Keratinocyte (primary cell): ENCODE results near the gene DPH7.

Experiments
- CTCF ChIP-seq, 3 experiments: IDR thresholded peaks in 1 of 3; conservative IDR thresholded peaks in 1 of 3; optimal IDR thresholded peaks in 1 of 3; 2 replicates in 2 of 3; 3 replicates in 1 of 3; pipeline versions ENCODE3 to v1.5.1; 2011; ENCODE audit warnings: low read length in 3 of 3, mild to moderate bottlenecking in 3 of 3, moderate library complexity in 2 of 3, control low read depth in 1 of 3, inconsistent platforms in 1 of 3; ENCODE audit not compliant: insufficient read depth in 2 of 3; ENCODE audit errors: extremely low read depth in 1 of 3
- EZH2 ChIP-seq: IDR thresholded peaks from one replicate; pipeline ENCODE4 v1.6.1; 2012; ENCODE audit warnings: inconsistent platforms, mild to moderate bottlenecking, low read length, moderate library complexity

DNA sequence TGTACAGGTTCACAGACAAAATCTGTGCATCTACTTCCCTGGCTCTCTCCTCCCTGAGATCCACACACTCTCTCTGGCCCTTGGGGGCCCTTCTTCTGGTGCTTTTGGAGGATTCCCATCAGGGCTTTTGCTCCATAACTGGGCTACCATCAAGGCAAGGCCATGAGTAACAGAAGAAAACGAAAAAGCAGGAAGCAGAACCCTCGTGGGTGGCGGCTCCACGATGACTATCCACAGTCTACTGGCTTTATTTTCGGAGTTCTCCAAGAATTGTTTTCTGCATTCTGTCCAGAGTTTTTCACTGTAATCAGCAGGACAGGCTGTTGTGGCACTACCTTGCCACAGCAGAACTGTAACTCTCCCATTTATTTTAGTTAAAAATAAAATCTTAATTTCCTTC lies 48.4 kb downstream of the DPH7 start:
- no peak for TF ChIP-seq CTCF (optimal IDR thresholded peaks at IDR 0.05 in 1 of 3, IDR thresholded peaks at IDR 0.05 in 1 of 3, conservative IDR thresholded peaks at IDR 0.05 in 1 of 3; ENCODE audit: extremely low read depth in 1 of 3, insufficient read depth in 2 of 3, low read length in 3 of 3)
- TF ChIP-seq EZH2, result no peak
